Measurements from ENCODE around the gene UNKL. TPM values are rescaled to one million over a fixed set of nuclear protein-coding genes. Genes with fewer than 3 reads are reported as not detected.

UNKL gene
- total RNA-seq, 2 experiments from 2014 or later: 31.3 to 32.8 TPM

GRCh38 chr16:1345651-1346421 is 68.7 kb downstream of the UNKL start:
- intact Hi-C loops (cut with DNase I, micrococcal nuclease): loop anchor here in 1 of 2 experiments (10.0 kb wide), 1 partner anchor 599 kb away; the partner anchor contains the start of gene MSRB1
- no peaks in the 10 kb centered on the region for H3K36me3 Mint-ChIP-seq (ENCODE audit: low read depth)
- H3K27me3 Mint-ChIP-seq: no peaks in the 10 kb centered on the region
- CTCF ChIA-PET: interaction anchor here (1.1 kb wide), 1 partner anchor 14 kb away, joined by 6 read pairs; no protein-coding TSS in a partner anchor
- H3K9me3 Mint-ChIP-seq (ENCODE audit: low read depth): no peaks in the 10 kb centered on the region
- no peak for DNase-seq
- no peak overlapping the region for H3K27ac Mint-ChIP-seq
- no peak overlapping the region for H3K4me3 Mint-ChIP-seq
- ATAC-seq: no peak
- POLR2A ChIA-PET: no interaction called here
- peaks cover 27% of the 10 kb centered on the region for H3K4me1 Mint-ChIP-seq

GRCh38 chr16:1345087-1345486 is 69.4 kb downstream of the UNKL start:
- ChIA-PET POLR2A (no interaction called here), CTCF (interaction anchor here (1.1 kb wide), 1 partner anchor 16 kb away, joined by 3 read pairs; no protein-coding TSS in a partner anchor)
- H3K4me1 Mint-ChIP-seq: peaks cover 19% of the 10 kb centered on the region

GRCh38 chr16:1344499-1344898 is 70.0 kb downstream of the UNKL start:
- H3K36me3 Mint-ChIP-seq (ENCODE audit: low read depth): no peaks in the 10 kb centered on the region
- H3K9me3 Mint-ChIP-seq (ENCODE audit: low read depth): no peaks in the 10 kb centered on the region
- intact Hi-C loops (cut with DNase I, micrococcal nuclease): loop anchor here in 1 of 2 experiments (10.0 kb wide), 1 partner anchor 600 kb away; the partner anchor contains the start of gene MSRB1
- no peaks in the 10 kb centered on the region for H3K27me3 Mint-ChIP-seq
- H3K4me1 Mint-ChIP-seq: peaks cover 17% of the 10 kb centered on the region
- H3K4me3 Mint-ChIP-seq: no peak overlapping the region
- ATAC-seq (no peak), DNase-seq (no peak)
- H3K27ac Mint-ChIP-seq: no peak overlapping the region
- POLR2A ChIA-PET: no interaction called here
- CTCF ChIA-PET: interaction anchor here (1.1 kb wide), 1 partner anchor 16 kb away, joined by 3 read pairs; no protein-coding TSS in a partner anchor

More at GRCh38 chr16:1345087-1345486, 69.4 kb downstream of the UNKL start:
- DNase-seq: no peak
- H3K9me3 Mint-ChIP-seq (ENCODE audit: low read depth): no peaks in the 10 kb centered on the region
- intact Hi-C loops (cut with DNase I, micrococcal nuclease): loop anchor here in 1 of 2 experiments (10.0 kb wide), 1 partner anchor 600 kb away; the partner anchor contains the start of gene MSRB1
- H3K36me3 Mint-ChIP-seq (ENCODE audit: low read depth): no peaks in the 10 kb centered on the region
- ATAC-seq: no peak
- H3K4me3 Mint-ChIP-seq: no peak overlapping the region
- H3K27me3 Mint-ChIP-seq: no peaks in the 10 kb centered on the region
- H3K27ac Mint-ChIP-seq: no peak overlapping the region

- intact Hi-C loops (cut with DNase I, micrococcal nuclease): loop anchor here (1.0 to 10.0 kb wide), 7 partner anchors 8 to 601 kb away; partner anchors contain the start of genes UQCC4 (in 2 of the 2), BAIAP3 (in 1 of the 2), GNPTG (in 1 of the 2) and MSRB1 (in 1 of the 2)
- Mint-ChIP-seq H3K36me3 (ENCODE audit: low read depth) (no peaks in the 10 kb centered on the region), H3K9me3 (ENCODE audit: low read depth) (no peaks in the 10 kb centered on the region), H3K4me3 (peak overlapping the region; percentile 47), H3K27me3 (no peaks in the 10 kb centered on the region), H3K4me1 (peaks cover 17% of the 10 kb centered on the region), H3K27ac (no peak overlapping the region)
- DNase-seq: no peak
- ChIA-PET CTCF (interaction anchor here (1.1 kb wide), 1 partner anchor 17 kb away, joined by 3 read pairs; no protein-coding TSS in a partner anchor), POLR2A (interaction anchor here (0.6 kb wide), 1 partner anchor 246 kb away, joined by 3 read pairs; no protein-coding TSS in a partner anchor)
- ATAC-seq: no peak
Measured at GRCh38 chr16:1343428-1344242, 70.9 kb downstream of the UNKL start.

- peaks cover 17% of the 10 kb centered on the region for H3K4me1 Mint-ChIP-seq
- ChIA-PET POLR2A (interaction anchor here (0.6 kb wide), 2 partner anchors 13 to 247 kb away, joined by 3 to 5 read pairs; no protein-coding TSS in a partner anchor), CTCF (interaction anchor here (0.8 to 1.1 kb wide), 3 partner anchors 12 to 18 kb away, joined by 3 to 4 read pairs (median 4); no protein-coding TSS in a partner anchor)
- H3K4me3 Mint-ChIP-seq: peak overlapping the region; percentile 47
- no peaks in the 10 kb centered on the region for H3K27me3 Mint-ChIP-seq
- ATAC-seq: peak; percentile 98
- DNase-seq: peak; percentile 96
- no peaks in the 10 kb centered on the region for H3K9me3 Mint-ChIP-seq (ENCODE audit: low read depth)
- intact Hi-C loops (cut with DNase I, micrococcal nuclease): loop anchor here (1.0 to 10.0 kb wide), 7 partner anchors 9 to 602 kb away; partner anchors contain the start of genes UQCC4 (in 2 of the 2), BAIAP3 (in 1 of the 2), GNPTG (in 1 of the 2) and MSRB1 (in 1 of the 2)
- no peak overlapping the region for H3K27ac Mint-ChIP-seq
- no peaks in the 10 kb centered on the region for H3K36me3 Mint-ChIP-seq (ENCODE audit: low read depth)
Measured at GRCh38 chr16:1342526-1343427, 71.7 kb downstream of the UNKL start.

- H3K9me3 Mint-ChIP-seq (ENCODE audit: low read depth): no peaks in the 10 kb centered on the region
- ChIA-PET CTCF (interaction anchor here (0.8 to 1.1 kb wide), 3 partner anchors 11 to 19 kb away, joined by 3 to 4 read pairs (median 4); no protein-coding TSS in a partner anchor), POLR2A (interaction anchor here (0.6 kb wide), 1 partner anchor 12 kb away, joined by 5 read pairs; no protein-coding TSS in a partner anchor)
- intact Hi-C loops (cut with DNase I, micrococcal nuclease): loop anchor here (2.0 to 10.0 kb wide), 2 partner anchors 79 to 603 kb away; partner anchors contain the start of genes UQCC4 (in 2 of the 2) and MSRB1 (in 1 of the 2)
- H3K4me3 Mint-ChIP-seq: no peak overlapping the region
- no peaks in the 10 kb centered on the region for H3K36me3 Mint-ChIP-seq (ENCODE audit: low read depth)
- H3K27me3 Mint-ChIP-seq: no peaks in the 10 kb centered on the region
- peaks cover 17% of the 10 kb centered on the region for H3K4me1 Mint-ChIP-seq
- no peak overlapping the region for H3K27ac Mint-ChIP-seq
- DNase-seq (no peak), ATAC-seq (no peak)
Measured at GRCh38 chr16:1341495-1342420, 72.7 kb downstream of the UNKL start.

GRCh38 chr16:1340730-1341494 is 73.6 kb downstream of the UNKL start:
- no peaks in the 10 kb centered on the region for H3K9me3 Mint-ChIP-seq (ENCODE audit: low read depth)
- H3K4me1 Mint-ChIP-seq: peaks cover 17% of the 10 kb centered on the region
- no peak overlapping the region for H3K27ac Mint-ChIP-seq
- ChIA-PET CTCF (no interaction called here), POLR2A (no interaction called here)
- no peaks in the 10 kb centered on the region for H3K36me3 Mint-ChIP-seq (ENCODE audit: low read depth)
- ATAC-seq: no peak
- no peak for DNase-seq
- intact Hi-C loops (cut with DNase I, micrococcal nuclease): loop anchor here in 1 of 2 experiments (10.0 kb wide), 1 partner anchor 604 kb away; the partner anchor contains the start of gene MSRB1
- H3K27me3 Mint-ChIP-seq: no peaks in the 10 kb centered on the region
- no peak overlapping the region for H3K4me3 Mint-ChIP-seq

DNA sequence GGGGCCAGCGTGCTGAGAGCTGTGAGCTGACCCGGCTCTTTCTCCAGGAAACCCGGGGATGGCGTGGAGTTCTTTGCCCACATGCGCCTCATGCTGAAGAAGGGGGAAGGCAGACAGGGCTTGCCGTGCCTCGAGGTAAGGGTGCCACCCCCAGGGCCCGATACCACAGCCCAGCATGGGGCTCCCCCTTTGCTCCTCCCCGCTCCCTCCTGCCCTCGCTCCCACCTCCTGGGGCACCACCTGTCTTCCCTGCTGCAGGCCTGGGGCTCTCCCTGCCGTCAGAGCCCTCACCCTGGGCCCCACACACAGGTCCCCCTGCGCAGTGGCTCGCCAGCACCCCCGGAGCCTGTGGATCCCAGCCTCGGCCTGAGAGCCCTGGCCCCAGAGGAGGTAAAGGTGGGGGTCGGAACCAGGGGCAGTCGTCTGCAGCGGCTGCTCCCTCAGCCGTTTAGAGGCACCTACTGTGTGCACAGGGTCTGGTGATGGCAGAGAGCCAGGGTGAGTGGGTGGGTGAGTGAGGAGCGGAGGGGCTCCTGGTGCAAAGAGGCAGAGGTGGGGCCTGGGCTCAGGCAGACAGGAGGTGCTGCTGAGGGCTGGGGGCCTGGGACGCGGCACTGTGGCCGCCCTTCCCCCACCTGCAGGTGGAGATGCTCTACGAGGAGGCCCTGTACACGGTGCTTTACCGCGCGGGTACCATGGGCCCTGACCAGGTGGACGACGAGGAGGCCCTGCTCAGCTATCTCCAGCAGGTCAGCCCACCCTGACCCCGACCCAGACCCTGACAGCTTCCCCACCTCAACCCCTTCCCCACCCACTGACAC is 75.4 kb downstream of the UNKL start:
- DNase-seq (no peak), ATAC-seq (no peak)
- Mint-ChIP-seq H3K4me1 (peaks cover 17% of the 10 kb centered on the region), H3K36me3 (ENCODE audit: low read depth) (no peaks in the 10 kb centered on the region), H3K9me3 (ENCODE audit: low read depth) (no peaks in the 10 kb centered on the region), H3K27me3 (peaks cover 9% of the 10 kb centered on the region), H3K27ac (no peak overlapping the region), H3K4me3 (no peak overlapping the region)
- CTCF ChIA-PET: no interaction called here
- POLR2A ChIA-PET: no interaction called here
- intact Hi-C loops (cut with DNase I, micrococcal nuclease): no loop called here
